Globus pallidus (tissue), 1 donor: Measurements from ENCODE around the gene TIMM13.
A peak's percentile ranks its signal among the peaks of the same experiment; 100 is the strongest.

Experiments used
- DNase-seq: peaks from one replicate; pipeline ENCODE4 v3.0.0-alpha.2; 2015; ENCODE audit warnings: low spot score

TIMM13 gene

DNA sequence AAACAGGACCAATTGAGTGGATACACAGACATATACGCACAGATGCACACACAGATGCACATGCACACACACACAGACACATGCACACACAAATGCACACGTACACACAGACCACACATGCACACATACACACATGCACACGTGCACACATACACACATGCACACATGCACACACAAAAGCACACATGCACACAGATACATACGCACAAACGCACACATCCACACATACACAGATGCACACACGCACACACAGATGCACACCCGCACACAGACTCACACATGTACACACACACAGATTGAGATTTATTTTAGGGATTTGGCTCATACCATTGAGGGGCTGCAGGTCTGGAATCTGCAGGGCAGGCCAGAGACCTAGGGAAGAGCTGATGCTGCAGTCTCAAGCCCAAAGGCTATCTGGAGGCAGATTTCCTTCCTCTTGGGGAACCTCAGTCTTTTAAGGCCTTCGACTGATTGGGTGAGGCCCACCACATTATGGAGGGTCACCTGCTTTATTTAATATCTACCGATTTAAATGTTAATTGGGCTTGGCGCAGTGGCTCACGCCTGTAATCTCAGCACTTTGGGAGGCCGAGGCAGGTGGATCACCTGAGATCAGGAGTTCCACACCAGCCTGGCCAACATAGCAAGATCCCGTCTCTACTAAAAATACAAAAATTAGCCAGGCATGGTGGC lies 44.7 kb downstream of the TIMM13 start:
- no peak for DNase-seq

- peak; percentile 99 for DNase-seq
Observed at GRCh38 chr19:2381148-2381820, 46.1 kb downstream of the TIMM13 start.

- DNase-seq = no peak
Observed at GRCh38 chr19:2380567-2380966, 46.8 kb downstream of the TIMM13 start.

DNA sequence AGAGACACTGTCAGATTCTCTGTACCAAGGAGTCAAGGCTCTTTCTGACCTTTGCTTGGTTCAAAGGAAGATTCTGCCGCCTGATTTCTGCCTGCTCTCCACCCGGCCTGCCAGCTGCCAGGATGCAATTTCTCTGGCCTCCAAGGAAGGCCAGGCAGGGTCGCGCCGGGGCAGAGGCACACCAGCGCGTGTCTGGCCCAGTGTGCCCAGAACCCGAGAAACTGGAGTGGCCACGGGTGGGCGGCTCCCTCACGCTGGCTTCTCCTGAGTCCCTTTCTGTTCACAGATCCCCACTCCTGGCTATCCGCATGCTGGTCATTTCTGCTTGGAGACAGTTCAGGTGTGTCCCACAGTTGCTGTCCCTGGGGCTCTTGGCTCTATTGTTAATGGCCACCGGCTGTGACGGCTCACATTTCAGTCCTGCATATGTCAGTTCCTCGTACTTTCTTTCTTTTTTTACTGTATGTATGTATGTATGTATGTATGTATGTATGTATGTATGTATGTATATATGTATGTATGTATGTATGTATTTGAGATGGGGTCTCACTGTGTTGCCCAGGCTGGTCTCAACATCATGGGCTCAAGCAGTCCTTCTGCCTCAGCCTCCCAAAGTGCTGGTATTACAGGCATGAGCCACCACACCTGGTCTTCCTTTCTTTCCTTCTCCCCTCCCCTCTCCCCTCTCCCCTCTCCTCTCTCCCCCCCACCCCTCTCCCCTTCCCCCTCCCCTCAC lies 50.4 kb downstream of the TIMM13 start:
- no peak for DNase-seq
